K562 (cell line): ENCODE data around the gene C1QA. TPM values are rescaled to one million over a fixed set of nuclear protein-coding genes. Genes with fewer than 3 reads are reported as not detected.

Source experiments
- ATAC-seq: fragments of 200-7000 bp; cut with Tn5 transposase; 3 replicates; pipeline ENCODE4 v1.9.1; 2020; ENCODE audit warnings: moderate library complexity
- BruUV-seq: library from RNA; stranded (reverse); fragments of 400-500 nt; replicated peaks from 2 replicates; lab custom pipeline; 2021; lab: Mats Ljungman, UMichigan
- CTCF ChIA-PET: fragments of 300-600 bp; formaldehyde crosslinking; extraction: SDS; loops from one replicate; lab custom pipeline; 2021; ENCODE audit warnings: low intra/inter-chr PET ratio; lab: Yijun Ruan, JAX
- POLR2A ChIA-PET: fragments of 300-600, 350-650 bp; sonication (Branson Sonifier 250); formaldehyde crosslinking; extraction: SDS; loops from one replicate; lab custom pipeline; 2021; ENCODE audit warnings: antibody characterized with exemption, inconsistent platforms; lab: Yijun Ruan, JAX
- DNase-seq, 4 experiments: peaks; one replicate each; pipeline versions ENCODE4 v3.0.0 to v3.0.0-alpha.2; 2011 to 2018; ENCODE audit warnings: low spot score in 3 of 4, mixed read lengths in 3 of 4; ENCODE audit errors: extremely low read depth in 1 of 4
- FAIRE-seq: peaks from 2 replicates; lab custom pipeline; 2011; peaks lifted over from hg19 to GRCh38; lab: Jason Lieb, UNC
- H2AFZ ChIP-seq: 2 replicates; pipeline ENCODE4 v1.6.0; 2011; ENCODE audit warnings: low read depth, low read length, control low read depth, inconsistent platforms
- H3K27ac ChIP-seq: fragments of 200-600 bp; 3 replicates; pipeline ENCODE4 v1.8.0; 2011; ENCODE audit warnings: low read depth, mild to moderate bottlenecking, control low read depth, inconsistent platforms, low read length, moderate library complexity, mixed read lengths; ENCODE audit errors: extremely low read depth
- H3K27me3 ChIP-seq, 2 experiments: fragments of 300-600 bp in 1 of 2; 2 replicates in 1 of 2; 3 replicates in 1 of 2; pipeline versions ENCODE4 v1.6.0 to v1.8.0; 2011; ENCODE audit warnings: inconsistent platforms in 2 of 2, low read length in 2 of 2, mild to moderate bottlenecking in 1 of 2, mixed read lengths in 1 of 2, moderate library complexity in 1 of 2; ENCODE audit not compliant: control insufficient read depth in 2 of 2, insufficient read depth in 2 of 2
- H3K36me3 ChIP-seq: fragments of 300-600 bp; 3 replicates; pipeline ENCODE4 v1.8.0; 2011; ENCODE audit warnings: mild to moderate bottlenecking, low read length, inconsistent platforms; ENCODE audit not compliant: control insufficient read depth, insufficient read depth
- H3K4me1 ChIP-seq, 2 experiments: fragments of 200-600 bp in 1 of 2; replicated peaks in 1 of 2; 2 replicates in 1 of 2; 3 replicates in 1 of 2; pipeline versions ENCODE4 v1.5.1 to v1.8.0; 2011; ENCODE audit warnings: inconsistent platforms in 2 of 2, low read length in 2 of 2, mild to moderate bottlenecking in 1 of 2, mixed read lengths in 1 of 2, moderate library complexity in 1 of 2; ENCODE audit not compliant: control insufficient read depth in 2 of 2, insufficient read depth in 2 of 2
- H3K4me2 ChIP-seq: 2 replicates; pipeline ENCODE4 v1.6.1; 2011; ENCODE audit warnings: low read length, control low read depth, inconsistent platforms, mixed read lengths; ENCODE audit not compliant: insufficient read depth
- H3K4me3 ChIP-seq: fragments of 200-600 bp; sonication (generic), shearing (Covaris generic); 2 replicates; pipeline ENCODE4 v1.5.1; 2016; ENCODE audit warnings: control low read depth, inconsistent platforms
- H3K79me2 ChIP-seq: fragments of 200-600 bp; 3 replicates; pipeline ENCODE4 v1.8.0; 2011; ENCODE audit warnings: low read length, inconsistent platforms; ENCODE audit not compliant: control insufficient read depth, insufficient read depth
- H3K9ac ChIP-seq, 2 experiments: 2 replicates each; pipeline versions ENCODE4 v1.6.0 to v1.6.1; 2011; ENCODE audit warnings: low read depth in 2 of 2, low read length in 2 of 2, control low read depth in 1 of 2, inconsistent platforms in 1 of 2, mild to moderate bottlenecking in 1 of 2, mixed read lengths in 1 of 2; ENCODE audit not compliant: insufficient read depth in 1 of 2
- H3K9me1 ChIP-seq: one replicate; pipeline ENCODE4 v1.6.0; 2011; ENCODE audit warnings: inconsistent platforms, mild to moderate bottlenecking, low read length, moderate library complexity; ENCODE audit not compliant: control insufficient read depth, insufficient read depth
- H3K9me3 ChIP-seq: replicated peaks from 2 replicates; pipeline ENCODE4 v1.5.1; 2011; ENCODE audit warnings: low read depth, low read length, inconsistent platforms; ENCODE audit not compliant: control insufficient read depth, insufficient read depth
- H4K20me1 ChIP-seq: replicated peaks from 2 replicates; pipeline ENCODE4 v1.6.1; 2011; ENCODE audit warnings: low read length, inconsistent platforms, mixed read lengths; ENCODE audit not compliant: control insufficient read depth, insufficient read depth
- HSF4 ChIP-seq: fragments of 250-450 bp; sonication (Bioruptor Pico); IDR thresholded peaks from 2 replicates; pipeline ENCODE4 v2.1.2; 2022; ENCODE audit warnings: mild to moderate bottlenecking, moderate library complexity, borderline replicate concordance
- SAP30 ChIP-seq: fragments of 200-600 bp; sonication (generic); IDR thresholded peaks from 2 replicates; pipeline ENCODE4 v1.6.1; 2012; ENCODE audit warnings: borderline replicate concordance, low read depth, mild to moderate bottlenecking, moderate library complexity, low read length, control low read depth, inconsistent platforms; ENCODE audit not compliant: insufficient read depth, poor library complexity, severe bottlenecking
- SMARCA4 ChIP-seq: fragments of 450-650 bp; IDR thresholded peaks from 2 replicates; pipeline ENCODE4 v1.6.1; 2016
- SMARCC2 ChIP-seq: fragments of 450-650 bp; IDR thresholded peaks from 2 replicates; pipeline ENCODE4 v1.6.1; 2017; ENCODE audit warnings: antibody characterized with exemption, moderate library complexity, mild to moderate bottlenecking, low read depth
- ZFPM2 ChIP-seq: fragments of 250-450 bp; sonication (Bioruptor Pico); IDR thresholded peaks from 2 replicates; pipeline ENCODE4 v1.5.1; 2022; ENCODE audit warnings: mild to moderate bottlenecking
- ZNF263 ChIP-seq: sonication (generic); formaldehyde crosslinking; IDR thresholded peaks from 2 replicates; pipeline ENCODE4 v1.8.0; 2022; ENCODE audit warnings: mild to moderate bottlenecking, missing genetic modification reagents, borderline replicate concordance
- ZNF311 ChIP-seq: fragments of 250-450 bp; sonication (Bioruptor Pico); IDR thresholded peaks from 2 replicates; pipeline ENCODE4 v1.4.0; 2020; ENCODE audit warnings: mild to moderate bottlenecking, moderate library complexity
- WGBS: fragments of 100-300 bp; shearing (Covaris generic); methylation state at CpG from one replicate; pipeline ENCODE4 v1.1.6; 2016; ENCODE audit warnings: low coverage, mixed read lengths; ENCODE audit not compliant: insufficient coverage; ENCODE audit errors: missing lambda C conversion rate; 5-methylcytosine and 5-hydroxymethylcytosine counted together
- in situ Hi-C: fragments of 300-500 bp; cut with MboI; formaldehyde crosslinking; loops from 4 replicates; pipeline ENCODE4 v1.15.0; 2018; ENCODE audit warnings: inconsistent platforms, mixed read lengths
- intact Hi-C: fragments of 100-400 bp; cut with micrococcal nuclease; formaldehyde crosslinking; loops from 2 replicates; pipeline ENCODE4 v1.14.2; 2022
- polyA plus RNA-seq, 8 experiments: library from polyadenylated mRNA; depleted of rRNA in 4 of 8; stranded (reverse) in 5 of 8; unstranded in 3 of 8; fragments of >200 nt; fragmentation: Nextera tagmentation in 2 of 8; fragmentation: Illumina TruSeq in 1 of 8; extraction: Ambion mirVana in 2 of 8; extraction: Trizol in 1 of 8; gene quantifications; 2 replicates each; pipeline versions ENCODE4 v1.2.1 to v1.2.3, GENCODE V29; 2011 to 2014; ENCODE audit warnings: inconsistent platforms in 1 of 8, missing spikeins in 1 of 8
- total RNA-seq, 7 experiments: library from RNA; depleted of rRNA in 6 of 7; stranded (reverse); fragments of >200 nt in 6 of 7; fragmentation: Illumina TruSeq in 2 of 7; extraction: Trizol in 2 of 7; gene quantifications; 2 replicates each; pipeline versions ENCODE4 v1.2.1 to v1.2.3, GENCODE V29; 2011 to 2021; ENCODE audit warnings: low replicate concordance in 1 of 7

C1QA gene
- total and polyA plus RNA-seq, 9 of the 15 experiments (the other 6 are each of a cell fraction or from before 2014, with no cell fraction given) = 0.71 TPM; not detected in 8

DNA sequence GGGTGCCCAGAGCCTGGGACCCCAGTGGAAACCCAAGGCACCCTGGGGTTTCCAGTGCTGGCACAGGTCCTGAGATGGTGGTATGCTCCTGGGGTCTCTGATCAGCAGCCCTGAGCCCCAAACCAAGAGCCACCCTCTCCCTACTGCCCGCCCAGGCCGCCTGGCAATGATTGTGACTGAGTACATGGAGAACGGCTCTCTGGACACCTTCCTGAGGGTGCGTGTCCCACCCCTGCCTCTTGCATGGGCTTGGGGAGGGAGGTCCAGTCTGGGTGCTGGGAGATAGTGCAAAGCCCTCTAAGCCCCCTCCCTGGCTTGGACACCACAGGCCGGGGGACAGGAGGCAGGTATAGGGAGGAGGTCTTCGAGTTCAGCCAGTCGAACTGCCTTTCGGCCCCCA lies 38.4 kb upstream of the C1QA start:
- POLR2A ChIA-PET = no interaction called here
- CTCF ChIA-PET = no interaction called here
- ATAC-seq (no peak), FAIRE-seq (no peak), DNase-seq (no peak)
- Histone ChIP-seq H3K4me3 (no peak overlapping the region), H3K9me3 (no peaks in the 10 kb centered on the region), H3K4me1 (peaks cover 0 to 25% of the 10 kb centered on the region in 2 experiments; a peak in 1 of 5 replicates), H3K9ac (no peak overlapping the region; a peak in 1 of 4 replicates), H3K79me2 (no peaks in the 10 kb centered on the region), H3K4me2 (no peak overlapping the region), H4K20me1 (peaks cover 20% of the 10 kb centered on the region; the same call in 1 of the 2 replicates), H3K9me1 (peaks cover 4% of the 10 kb centered on the region), H3K27me3 (peaks cover 51 to 78% of the 10 kb centered on the region in 2 experiments), H2AFZ (no peak overlapping the region), H3K36me3 (no peaks in the 10 kb centered on the region), H3K27ac (no peak overlapping the region)
- no peak for TF ChIP-seq SAP30
- no peak for TF ChIP-seq ZNF311
- TF ChIP-seq HSF4 = no peak
- TF ChIP-seq SMARCC2 = no peak
- no peak for TF ChIP-seq ZFPM2 (CRISPR knock-in tag)
- TF ChIP-seq ZNF263 (CRISPR knock-in tag) = no peak
- no peak for TF ChIP-seq SMARCA4
- no TSS peak for BruUV-seq
- intact Hi-C loops = no loop called here
- in situ Hi-C loops = no loop called here
- 2% methylated on average over 8 of the region's 8 CpGs for WGBS
